Breast epithelium (tissue), 4 donors: Measurements from ENCODE around the gene EPHB2. TPM values are rescaled to one million over a fixed set of nuclear protein-coding genes. Genes with fewer than 3 reads are reported as not detected.
"Not testable (repeated sequence)": the region's sequence is repeated elsewhere in the genome, so short reads cannot be mapped to it uniquely, and the experiment has no call there.

Source experiments
- DNase-seq, 2 donors: peaks; one replicate each; pipeline ENCODE4 v3.0.0-alpha.2; 2019; ENCODE audit warnings: low spot score in 2 of 2
- H3K27ac ChIP-seq, 2 donors: fragments of 200-600 bp; sonication (generic) in 1 of 2; one replicate each; pipeline ENCODE4 v1.5.1; 2016 to 2019; ENCODE audit warnings: mild to moderate bottlenecking in 1 of 2
- H3K27me3 ChIP-seq, 2 donors: fragments of 200-600 bp; sonication (generic) in 1 of 2; one replicate each; pipeline versions ENCODE4 v1.5.1 to v1.6.0; 2017 to 2019; ENCODE audit warnings: control low read depth in 1 of 2, mild to moderate bottlenecking in 1 of 2
- H3K36me3 ChIP-seq: fragments of 200-600 bp; one replicate; pipeline ENCODE4 v1.5.1; 2019
- H3K4me1 ChIP-seq, 2 donors: fragments of 200-600 bp; sonication (generic); one replicate each; pipeline ENCODE4 v1.5.1; 2016 to 2019; ENCODE audit warnings: control low read depth in 1 of 2
- H3K4me3 ChIP-seq, 3 donors: fragments of 200-600 bp; sonication (generic); 1 replicate in 2 of 3; 2 replicates in 1 of 3; pipeline ENCODE4 v1.5.1; 2016 to 2019; ENCODE audit warnings: mild to moderate bottlenecking in 3 of 3, moderate library complexity in 2 of 3
- H3K9me3 ChIP-seq, 2 donors: fragments of 200-600 bp; sonication (generic) in 1 of 2; one replicate each; pipeline ENCODE4 v1.5.1; 2016 to 2019; ENCODE audit warnings: control low read depth in 1 of 2
- CTCF ChIP-seq, 3 donors: fragments of 450-650 bp; IDR thresholded peaks; one replicate each; pipeline ENCODE4 v1.5.1; 2016 to 2017; ENCODE audit warnings: antibody characterized with exemption in 3 of 3, mild to moderate bottlenecking in 3 of 3, moderate library complexity in 3 of 3
- POLR2A ChIP-seq: fragments of 450-650 bp; IDR thresholded peaks from one replicate; pipeline ENCODE4 v1.6.1; 2016; ENCODE audit warnings: antibody characterized with exemption, mild to moderate bottlenecking, moderate library complexity
- POLR2AphosphoS5 ChIP-seq, 3 donors: sonication (generic); formaldehyde crosslinking; IDR thresholded peaks; one replicate each; pipeline ENCODE4 v1.6.1; 2017; ENCODE audit warnings: antibody characterized with exemption in 3 of 3
- intact Hi-C: fragments of 100-400 bp; cut with DNase I; formaldehyde crosslinking; loops from one replicate; pipeline ENCODE4 v1.15.1; 2023; ENCODE audit warnings: low total_unique reads
- total RNA-seq, 3 donors: library from RNA; depleted of rRNA; stranded (reverse); fragments of >200 nt; gene quantifications; one replicate each; pipeline ENCODE4 v1.1.0, GENCODE V29; 2016

Gene EPHB2
- total RNA-seq, 3 donors from 2014 or later, result 1.3 to 4.6 (median 1.5) TPM

- TF ChIP-seq CTCF (IDR thresholded peaks at IDR 0.05) (no peak), POLR2AphosphoS5 (IDR thresholded peaks at IDR 0.05) (no peak), POLR2A (no peak)
- H3K36me3 ChIP-seq, result no peaks in the 10 kb centered on the region
- intact Hi-C loops, result no loop called here
Measured at GRCh38 chr1:22936681-22937080, 226.0 kb downstream of the EPHB2 start.

GRCh38 chr1:22941257-22941656 is 230.6 kb downstream of the EPHB2 start:
- TF ChIP-seq POLR2A, result no peak
- TF ChIP-seq POLR2AphosphoS5 (IDR thresholded peaks at IDR 0.05), result no peak
- TF ChIP-seq CTCF (IDR thresholded peaks at IDR 0.05), result no peak
- no peak for DNase-seq
- Histone ChIP-seq H3K9me3 (peaks cover 0 to 10% of the 10 kb centered on the region in 2 donors), H3K4me3 (no peak overlapping the region), H3K4me1 (no peaks in the 10 kb centered on the region), H3K36me3 (no peaks in the 10 kb centered on the region), H3K27ac (no peak overlapping the region), H3K27me3 (no peaks in the 10 kb centered on the region)
- intact Hi-C loops, result no loop called here

More at GRCh38 chr1:22936681-22937080, 226.0 kb downstream of the EPHB2 start:
- Histone ChIP-seq H3K27me3 (no peaks in the 10 kb centered on the region), H3K4me1 (no peaks in the 10 kb centered on the region), H3K9me3 (peaks cover 0 to 15% of the 10 kb centered on the region in 2 donors), H3K27ac (no peak overlapping the region), H3K4me3 (no peak overlapping the region)
- peak in 1 of 2 donors; percentile 2 for DNase-seq

- Histone ChIP-seq H3K27me3 (no peaks in the 10 kb centered on the region), H3K9me3 (peaks cover 0 to 10% of the 10 kb centered on the region in 2 donors), H3K4me1 (no peaks in the 10 kb centered on the region), H3K4me3 (no peak overlapping the region), H3K36me3 (no peaks in the 10 kb centered on the region), H3K27ac (no peak overlapping the region)
- TF ChIP-seq POLR2A (no peak), CTCF (IDR thresholded peaks at IDR 0.05) (no peak), POLR2AphosphoS5 (IDR thresholded peaks at IDR 0.05) (no peak)
- DNase-seq, result peak in 1 of 2 donors; percentile 7
- intact Hi-C loops, result no loop called here
Measured at GRCh38 chr1:22944346-22945055, 233.9 kb downstream of the EPHB2 start.

GRCh38 chr1:22945171-22945570 is 234.5 kb downstream of the EPHB2 start:
- peaks cover 0 to 10% of the 10 kb centered on the region in 2 donors for H3K9me3 ChIP-seq
- peak in 1 of 2 donors; percentile 19 for DNase-seq
- H3K36me3 ChIP-seq, H3K27ac ChIP-seq, H3K4me3 ChIP-seq, H3K27me3 ChIP-seq, H3K4me1 ChIP-seq, intact Hi-C loops: not testable (repeated sequence)

- no peak for TF ChIP-seq POLR2A
- TF ChIP-seq CTCF (IDR thresholded peaks at IDR 0.05), result no peak
- no peak for TF ChIP-seq POLR2AphosphoS5 (IDR thresholded peaks at IDR 0.05)
- DNase-seq, result peak in 1 of 2 donors; percentile 14
- intact Hi-C loops, result no loop called here
- Histone ChIP-seq H3K36me3 (no peaks in the 10 kb centered on the region), H3K27ac (no peak overlapping the region), H3K9me3 (no peaks in the 10 kb centered on the region), H3K27me3 (peaks cover 0 to 30% of the 10 kb centered on the region in 2 donors), H3K4me1 (no peaks in the 10 kb centered on the region), H3K4me3 (no peak overlapping the region)
Measured at GRCh38 chr1:22949822-22950331, 239.2 kb downstream of the EPHB2 start.
